HG03064 (cell line): ENCODE data around the gene MARCHF4.

Experiments used
- ATAC-seq: cut with Tn5 transposase; IDR thresholded peaks from one replicate; pipeline ENCODE4 v1.9.1; 2021; ENCODE audit warnings: low read depth; ENCODE audit not compliant: unreplicated experiment

Gene MARCHF4

DNA sequence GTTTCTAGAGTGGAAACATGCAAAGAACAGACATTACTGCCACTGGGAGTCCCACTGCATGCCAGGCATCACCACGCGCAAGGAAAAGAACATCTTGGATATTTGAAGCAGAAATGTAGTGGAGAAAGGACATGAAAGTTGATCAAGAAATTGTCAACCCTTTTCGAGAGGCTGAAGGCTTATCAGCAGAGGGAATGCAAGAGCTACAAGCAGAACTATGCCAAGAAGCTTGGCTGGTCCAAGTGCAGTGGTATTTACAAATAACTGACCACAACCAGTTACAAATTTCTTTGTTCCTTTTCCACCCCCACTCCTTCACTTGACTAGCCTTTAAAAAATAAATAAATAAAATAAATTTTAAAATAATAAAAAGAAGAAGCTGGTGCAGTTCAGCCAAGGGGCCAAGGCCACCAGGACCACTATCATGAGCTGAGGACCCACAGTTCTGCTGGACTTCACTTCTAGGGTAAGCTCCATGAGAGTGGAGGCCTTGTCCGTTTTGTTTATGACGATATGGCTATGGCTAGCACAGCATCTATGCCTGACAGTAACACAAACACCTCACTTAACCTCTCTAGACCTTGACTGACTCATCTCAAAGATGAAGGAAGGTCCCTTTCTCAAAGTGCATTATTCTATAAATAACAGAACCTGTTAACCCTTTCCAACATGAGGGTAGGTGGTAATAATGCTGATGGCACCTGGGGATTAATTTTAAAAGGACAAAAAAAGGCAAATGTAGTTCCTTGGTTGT, 20.9 kb downstream of the MARCHF4 start:
- no peak for ATAC-seq

GRCh38 chr2:216350214-216350791, 22.0 kb downstream of the MARCHF4 start:
- no peak for ATAC-seq

GRCh38 chr2:216349366-216349765, 22.9 kb downstream of the MARCHF4 start:
- no peak for ATAC-seq

GRCh38 chr2:216348756-216349308, 23.5 kb downstream of the MARCHF4 start:
- ATAC-seq: no peak

GRCh38 chr2:216346781-216347180, 25.5 kb downstream of the MARCHF4 start:
- no peak for ATAC-seq

GRCh38 chr2:216345846-216346245, 26.4 kb downstream of the MARCHF4 start:
- ATAC-seq: no peak

DNA sequence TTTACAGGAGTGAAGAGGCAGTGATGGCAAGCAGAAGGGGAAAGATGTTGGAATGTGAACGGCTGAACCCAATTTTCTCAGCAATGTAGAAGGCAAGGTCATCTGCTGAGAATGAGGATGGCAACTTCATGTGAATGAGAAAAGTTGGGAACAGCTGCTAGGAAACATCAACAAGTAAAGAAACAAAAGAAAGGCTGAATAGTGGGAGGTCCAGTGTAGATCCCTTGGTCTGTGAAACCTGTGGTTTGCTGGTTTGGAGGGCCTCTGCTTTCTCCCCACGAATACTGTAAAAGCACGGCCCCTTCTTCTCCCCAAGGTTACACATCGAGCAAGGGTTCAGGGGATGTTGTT, 27.4 kb downstream of the MARCHF4 start:
- no peak for ATAC-seq

- no peak for ATAC-seq
These were observed 27.9 kb downstream of the MARCHF4 start for GRCh38 chr2:216344206-216344949.

GRCh38 chr2:216343221-216343980, 28.9 kb downstream of the MARCHF4 start:
- ATAC-seq: no peak

DNA sequence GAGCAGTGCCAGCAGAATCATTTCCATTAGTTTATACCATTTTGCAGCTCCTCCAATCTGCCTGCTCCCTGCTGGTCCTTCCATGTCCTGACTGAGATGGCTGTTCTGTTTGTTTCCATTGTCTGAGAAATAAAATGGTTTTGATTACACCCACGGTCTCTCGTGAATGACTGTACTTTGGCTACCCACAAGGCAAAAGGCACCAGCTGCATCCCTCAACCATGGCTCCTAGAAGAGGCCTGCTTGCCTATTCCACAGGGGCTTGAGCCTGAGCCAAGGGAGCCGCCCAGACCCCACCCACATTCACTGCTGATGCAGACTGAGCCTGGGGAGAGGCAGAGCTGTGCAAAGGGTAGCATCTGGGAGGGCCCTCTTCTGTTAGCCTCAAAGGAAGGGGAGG, 31.2 kb downstream of the MARCHF4 start:
- no peak for ATAC-seq

DNA sequence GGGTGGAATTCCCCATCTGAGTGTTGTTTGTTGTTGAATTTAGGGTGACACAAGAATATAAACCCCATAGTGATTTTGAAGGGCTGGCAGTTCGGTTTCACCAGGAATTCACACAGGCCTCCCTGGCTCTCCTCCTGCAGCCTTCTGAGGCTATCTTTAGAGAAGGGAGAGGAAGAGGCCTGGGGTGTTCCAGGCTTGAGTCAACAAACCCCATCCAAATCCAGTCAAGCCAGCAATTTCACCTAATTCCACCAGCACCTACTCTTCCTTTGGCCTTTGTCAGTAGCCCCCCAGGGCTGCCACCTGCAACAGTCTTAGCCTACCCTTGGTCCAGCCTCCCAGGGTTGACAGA, 32.0 kb downstream of the MARCHF4 start:
- ATAC-seq: no peak

DNA sequence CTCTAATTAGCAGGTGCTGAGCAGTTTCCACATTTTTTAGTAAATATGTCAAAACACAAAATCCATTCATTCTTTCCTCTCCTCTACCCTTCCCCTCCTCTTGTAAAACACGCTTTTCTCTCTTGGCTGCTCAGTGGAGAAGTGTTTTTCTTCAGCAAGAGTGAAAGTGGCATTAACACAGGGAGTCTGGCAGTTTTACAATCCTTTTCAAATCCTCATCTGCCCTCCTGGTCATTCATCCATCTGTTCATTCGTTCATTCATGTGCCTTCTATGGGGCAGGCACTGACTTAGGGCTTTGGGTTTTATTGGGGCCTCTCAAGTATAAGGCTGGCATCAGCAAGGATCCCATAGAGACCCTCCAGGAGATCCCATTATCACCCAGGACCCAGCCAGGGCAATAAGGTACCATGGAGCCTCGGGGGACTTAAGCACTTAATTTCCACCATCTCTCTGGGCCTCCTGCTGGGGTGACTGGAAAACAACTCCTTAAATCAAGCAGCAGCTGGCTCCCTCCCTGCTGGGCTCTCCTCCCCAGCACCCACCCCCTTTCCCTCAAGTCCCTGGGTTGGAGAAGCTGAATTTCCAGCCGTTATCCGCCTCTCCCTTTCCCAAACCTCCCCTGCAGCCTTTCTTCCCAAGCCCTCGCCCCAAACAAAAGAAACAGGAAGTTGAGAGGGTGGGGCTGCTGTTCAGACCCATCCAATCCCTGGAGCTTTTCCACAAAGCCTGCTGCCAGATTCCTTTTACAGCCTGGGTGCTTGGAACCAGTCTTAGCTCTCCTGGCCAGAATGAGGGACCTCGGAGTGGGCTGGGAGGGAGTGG, 32.6 kb downstream of the MARCHF4 start:
- ATAC-seq: no peak

- no peak for ATAC-seq
These were observed 37.0 kb downstream of the MARCHF4 start for GRCh38 chr2:216335252-216335651.

DNA sequence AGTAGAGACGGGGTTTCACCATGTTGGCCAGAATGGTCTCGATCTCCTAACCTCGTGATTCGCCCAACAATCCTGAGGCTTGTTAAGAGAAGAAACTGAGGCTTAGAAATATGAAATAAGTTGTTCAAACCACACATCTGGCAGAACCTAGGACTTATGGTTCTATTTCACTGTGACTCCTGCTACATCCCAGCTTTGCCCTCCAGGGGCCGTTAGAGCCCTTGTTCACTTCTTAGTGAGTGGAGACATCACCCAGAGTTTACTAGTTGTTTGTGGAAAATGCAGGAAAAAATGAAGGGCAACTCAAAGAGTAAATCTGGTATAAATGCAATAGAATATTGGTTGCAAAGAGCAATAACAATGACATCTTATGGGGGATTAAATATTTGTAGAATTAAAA, 43.9 kb downstream of the MARCHF4 start:
- no peak for ATAC-seq

DNA sequence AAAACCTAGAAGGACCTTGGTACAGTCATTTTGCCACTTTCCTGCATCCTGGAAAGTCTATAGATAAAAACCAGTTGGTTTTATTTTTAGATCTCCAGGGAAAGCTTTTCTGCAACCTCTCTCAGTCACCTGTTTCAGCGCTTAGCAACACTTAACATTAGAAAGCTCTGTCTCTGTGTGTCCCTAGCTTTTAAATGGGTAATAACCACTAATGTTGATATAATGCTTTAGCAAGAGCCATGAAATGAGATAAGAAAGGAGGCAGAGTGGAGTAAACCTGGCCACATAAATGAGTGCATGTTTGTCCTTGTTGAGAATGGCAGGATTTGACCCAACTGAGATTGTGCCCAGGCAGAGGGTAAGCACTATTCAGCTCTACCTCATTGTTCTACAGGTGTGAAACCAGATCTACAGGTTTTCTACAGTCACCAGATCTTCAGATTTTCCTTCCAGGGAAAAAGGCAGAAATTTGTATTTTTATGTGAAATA, 44.8 kb downstream of the MARCHF4 start:
- ATAC-seq: no peak
